ENCODE data around the gene UPB1.

DNA sequence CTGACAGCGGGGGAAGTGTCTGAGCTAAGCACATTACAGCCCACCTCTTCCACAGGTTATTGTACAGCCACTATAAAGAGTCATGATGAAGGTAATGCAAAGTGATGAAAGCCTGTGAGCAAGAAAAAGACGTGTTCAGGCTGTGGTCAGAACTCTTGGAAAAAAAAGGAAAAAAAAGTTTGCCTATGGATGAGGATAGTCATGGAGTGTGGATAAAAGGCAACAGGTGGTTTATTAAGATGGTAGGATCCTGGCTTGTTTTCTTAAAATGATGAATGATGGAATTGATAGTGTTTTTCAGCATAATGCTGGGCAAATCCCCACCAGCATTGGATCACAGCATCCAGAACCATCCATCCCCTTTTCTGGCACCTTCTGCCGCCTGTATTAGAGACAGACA is 23.1 kb downstream of the UPB1 start:
- TF ChIP-seq ZNF384 (IDR thresholded peaks at IDR 0.05) (no peak), ELF4 (IDR thresholded peaks at IDR 0.05) (no peak), HDGF (IDR thresholded peaks at IDR 0.05; ENCODE audit: borderline replicate concordance) (no peak), FOXM1 (IDR thresholded peaks at IDR 0.05; ENCODE audit: borderline replicate concordance) (no peak), LEF1 (IDR thresholded peaks at IDR 0.05; ENCODE audit: borderline replicate concordance) (no peak), FOXK2 (IDR thresholded peaks at IDR 0.05) (no peak), SP1 (IDR thresholded peaks at IDR 0.05) (no peak), TARDBP (IDR thresholded peaks at IDR 0.05) (no peak)
